Measurements from ENCODE around the gene SLC25A30.

DNA sequence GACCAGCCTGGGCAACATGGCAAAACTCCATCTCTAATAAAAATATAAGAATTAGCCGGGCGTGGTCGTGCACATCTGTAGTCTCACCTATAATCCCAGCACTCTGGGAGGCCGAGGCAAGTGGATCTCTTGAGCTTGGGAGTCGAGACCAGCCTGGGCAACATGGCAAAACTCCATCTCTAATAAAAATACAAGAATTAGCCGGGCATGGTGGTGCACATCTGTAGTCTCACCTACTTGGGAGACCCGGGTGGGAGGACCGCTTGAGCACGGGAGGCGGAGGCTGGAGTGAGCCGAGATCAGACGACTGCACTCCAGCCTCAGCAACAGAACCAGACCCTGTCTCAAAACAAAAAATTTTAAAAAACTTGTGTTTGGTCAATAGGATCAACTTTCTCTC, 7.7 kb downstream of the SLC25A30 start:
- TF ChIP-seq CTCF (IDR thresholded peaks at IDR 0.05) (no peak), EZH2 (IDR thresholded peaks at IDR 0.05) (no peak)
